ENCODE measurements around the gene C1orf141.

- TF ChIP-seq HDGF (IDR thresholded peaks at IDR 0.05; ENCODE audit: borderline replicate concordance): no peak
- no peak for TF ChIP-seq FOXM1 (IDR thresholded peaks at IDR 0.05; ENCODE audit: borderline replicate concordance)
- TF ChIP-seq SUZ12 (IDR thresholded peaks at IDR 0.05): no peak
- no peak for TF ChIP-seq FOXA1 (IDR thresholded peaks at IDR 0.05)
- TF ChIP-seq BHLHE40 (IDR thresholded peaks at IDR 0.05; ENCODE audit: borderline replicate concordance): no peak
- TF ChIP-seq SP1 (IDR thresholded peaks at IDR 0.05): no peak
- no peak for TF ChIP-seq ARNT (IDR thresholded peaks at IDR 0.05)
- TF ChIP-seq LEF1 (IDR thresholded peaks at IDR 0.05; ENCODE audit: borderline replicate concordance): no peak
- no peak for TF ChIP-seq PKNOX1 (IDR thresholded peaks at IDR 0.05)
These were observed 36.2 kb upstream of the C1orf141 start for GRCh38 chr1:67170751-67171573.
